ENCODE results near the gene GAL. TPM values are rescaled to one million over a fixed set of nuclear protein-coding genes. Genes with fewer than 3 reads are reported as not detected.
"Not testable (repeated sequence)": the region's sequence is repeated elsewhere in the genome, so short reads cannot be mapped to it uniquely, and the experiment has no call there.

The GAL gene
- 1 to 10 TPM; 1.2 to 3.7 TPM for total RNA-seq
- polyA plus RNA-seq (ENCODE audit: insufficient read length in 2 of 2), result 1 to 10 TPM; 8.0 to 9.1 TPM
- long read RNA-seq, donor 1, transcript GAL-201 (6 exons, 818 nt), result major isoform, 7 of 7 reads
- long read RNA-seq, donor 1, partial matches to known transcripts, result 0 of 7 reads
- long read RNA-seq, donor 1, other reads (novel, unspliced or antisense), result 0 of 7 reads
- long read RNA-seq, donor 2, partial matches to known transcripts, result 0 of 3 reads
- long read RNA-seq, donor 2, other reads (novel, unspliced or antisense), result 0 of 3 reads
- long read RNA-seq, donor 3, partial matches to known transcripts, result 0 of 4 reads
- long read RNA-seq, donor 3, other reads (novel, unspliced or antisense), result 0 of 4 reads
- long read RNA-seq, donor 4, result 0 reads

DNA sequence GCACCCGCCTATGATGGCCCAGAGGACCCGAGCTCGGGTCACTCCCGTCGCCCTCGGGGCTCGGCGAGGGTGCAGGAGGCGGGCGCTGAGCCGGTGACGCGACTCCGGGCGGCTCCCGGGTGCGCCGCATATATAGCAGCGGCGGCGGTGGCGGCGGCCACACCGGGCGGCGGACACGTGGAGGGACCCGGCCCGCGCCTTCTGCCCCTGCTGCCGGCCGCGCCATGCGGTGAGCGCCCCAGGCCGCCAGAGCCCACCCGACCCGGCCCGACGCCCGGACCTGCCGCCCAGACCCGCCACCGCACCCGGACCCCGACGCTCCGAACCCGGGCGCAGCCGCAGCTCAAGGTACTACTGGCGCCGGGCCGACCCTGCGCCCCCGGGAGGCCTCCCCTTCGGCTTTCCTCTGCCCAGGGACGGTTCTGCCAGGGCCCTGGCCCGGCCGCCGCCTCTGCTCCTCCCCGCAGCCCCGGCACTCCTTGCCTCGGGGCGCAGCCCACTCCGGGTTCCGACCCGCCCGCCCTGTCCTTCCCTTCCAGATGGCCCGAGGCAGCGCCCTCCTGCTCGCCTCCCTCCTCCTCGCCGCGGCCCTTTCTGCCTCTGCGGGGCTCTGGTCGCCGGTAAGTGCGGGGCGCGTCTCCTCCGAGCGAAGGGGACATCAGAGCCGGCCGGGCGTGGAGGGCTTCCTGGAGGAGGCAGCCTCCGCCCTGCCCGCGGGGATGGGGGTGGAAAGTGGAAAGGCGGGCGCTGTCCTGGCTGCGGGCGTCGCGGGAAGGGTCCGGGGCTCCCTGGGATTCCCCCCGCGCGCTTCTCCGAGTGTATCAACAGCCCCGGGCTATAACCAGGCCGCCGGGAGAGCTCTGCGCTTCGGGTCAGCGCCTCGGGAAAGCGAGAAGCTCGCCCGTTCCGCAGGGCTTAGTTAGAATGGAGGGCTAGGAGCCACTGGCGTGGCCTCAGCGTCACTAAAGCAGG lies at the start of gene GAL:
Gene GAL (plus strand): TSS at position 160 of the 972 bp plus-strand sequence. CDS start 380 bp downstream, at position 540.
- Histone ChIP-seq H3K4me3 (ENCODE audit: low read depth, low read length) (no peak within 1 kb of the TSS), H3K27ac (ENCODE audit: low read depth, low read length) (no peak within 1 kb of the TSS), H3K27me3 (ENCODE audit: control insufficient read depth, insufficient read depth, low read length) (peaks cover 50% of the 10 kb centered on the region), H3K36me3 (ENCODE audit: control insufficient read depth, insufficient read depth, low read length) (peaks cover 3% of the 10 kb centered on the region), H3K9me3 (ENCODE audit: control insufficient read depth, insufficient read depth, low read length) (no peaks in the 10 kb centered on the region), H3K4me1 (ENCODE audit: control insufficient read depth, insufficient read depth, low read length) (peaks cover 14% of the 10 kb centered on the region)
- WGBS (ENCODE audit: insufficient coverage), result 1% methylated on average over 105 of the region's 113 CpGs
- DNase-seq (ENCODE audit: low read depth in 4 of 6, low spot score in 6 of 6), result no peak

GRCh38 chr11:68634606-68635005 lies 49.7 kb upstream of the GAL start:
- H3K27ac ChIP-seq (ENCODE audit: low read depth, low read length); H3K4me3 ChIP-seq (ENCODE audit: low read depth, low read length); H3K9me3 ChIP-seq (ENCODE audit: control insufficient read depth, insufficient read depth, low read length); H3K27me3 ChIP-seq (ENCODE audit: control insufficient read depth, insufficient read depth, low read length); H3K4me1 ChIP-seq (ENCODE audit: control insufficient read depth, insufficient read depth, low read length); H3K36me3 ChIP-seq (ENCODE audit: control insufficient read depth, insufficient read depth, low read length); DNase-seq (ENCODE audit: low read depth in 4 of 6, low spot score in 6 of 6): not testable (repeated sequence)
- WGBS (ENCODE audit: insufficient coverage), result 86% methylated on average over 7 of the region's 7 CpGs

- WGBS (ENCODE audit: insufficient coverage), result 96% methylated on average over 2 of the region's 7 CpGs
- H3K9me3 ChIP-seq (ENCODE audit: control insufficient read depth, insufficient read depth, low read length); H3K27ac ChIP-seq (ENCODE audit: low read depth, low read length); H3K4me3 ChIP-seq (ENCODE audit: low read depth, low read length); H3K27me3 ChIP-seq (ENCODE audit: control insufficient read depth, insufficient read depth, low read length); DNase-seq (ENCODE audit: low read depth in 4 of 6, low spot score in 6 of 6); H3K4me1 ChIP-seq (ENCODE audit: control insufficient read depth, insufficient read depth, low read length); H3K36me3 ChIP-seq (ENCODE audit: control insufficient read depth, insufficient read depth, low read length): not testable (repeated sequence)
These were observed 49.2 kb upstream of the GAL start for GRCh38 chr11:68635172-68635571.

DNA sequence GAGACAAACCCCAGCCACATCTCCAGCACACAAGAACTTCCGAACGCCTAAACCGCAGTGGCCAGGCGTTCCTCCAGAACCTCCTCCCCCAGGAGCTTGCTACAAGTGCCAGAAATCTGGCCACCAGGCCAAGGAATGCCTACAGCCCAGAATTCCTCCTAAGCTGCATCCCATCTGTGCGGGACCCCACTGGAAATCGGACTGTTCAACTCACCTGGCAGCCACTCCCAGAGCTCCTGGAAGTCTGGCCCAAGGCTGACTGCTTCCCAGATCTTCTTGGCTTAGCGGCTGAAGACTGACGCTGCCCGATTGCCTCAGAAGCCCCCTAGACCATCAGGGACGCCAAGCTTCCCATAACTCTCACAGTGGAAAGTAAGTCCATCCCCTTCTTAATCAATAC lies 48.5 kb upstream of the GAL start:
- H3K27me3 ChIP-seq (ENCODE audit: control insufficient read depth, insufficient read depth, low read length); H3K27ac ChIP-seq (ENCODE audit: low read depth, low read length); H3K4me1 ChIP-seq (ENCODE audit: control insufficient read depth, insufficient read depth, low read length); H3K4me3 ChIP-seq (ENCODE audit: low read depth, low read length); H3K9me3 ChIP-seq (ENCODE audit: control insufficient read depth, insufficient read depth, low read length); H3K36me3 ChIP-seq (ENCODE audit: control insufficient read depth, insufficient read depth, low read length); DNase-seq (ENCODE audit: low read depth in 4 of 6, low spot score in 6 of 6): not testable (repeated sequence)
- 89% methylated on average over 6 of the region's 10 CpGs for WGBS (ENCODE audit: insufficient coverage)

DNA sequence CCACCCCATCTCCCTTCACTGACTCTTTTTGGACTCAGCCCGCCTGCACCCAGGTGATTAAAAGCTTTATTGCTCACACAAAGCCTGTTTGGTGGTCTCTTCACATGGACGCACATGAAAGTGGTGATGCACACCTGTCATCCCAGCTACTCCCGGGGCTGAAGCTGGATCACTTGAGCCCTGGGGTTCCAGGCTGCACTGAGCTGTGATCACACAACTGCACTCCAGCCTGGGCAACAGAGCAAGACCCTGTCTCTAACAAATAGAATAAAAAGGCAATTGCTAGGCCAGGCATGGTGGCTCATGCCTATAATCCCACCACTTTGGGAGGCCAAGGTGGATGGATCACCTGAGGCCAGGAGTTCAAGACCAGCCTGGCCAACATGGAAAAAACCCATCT lies 45.0 kb upstream of the GAL start:
- H3K36me3 ChIP-seq (ENCODE audit: control insufficient read depth, insufficient read depth, low read length); H3K4me3 ChIP-seq (ENCODE audit: low read depth, low read length); H3K27me3 ChIP-seq (ENCODE audit: control insufficient read depth, insufficient read depth, low read length); H3K4me1 ChIP-seq (ENCODE audit: control insufficient read depth, insufficient read depth, low read length); DNase-seq (ENCODE audit: low read depth in 4 of 6, low spot score in 6 of 6); H3K27ac ChIP-seq (ENCODE audit: low read depth, low read length); H3K9me3 ChIP-seq (ENCODE audit: control insufficient read depth, insufficient read depth, low read length): not testable (repeated sequence)
- WGBS (ENCODE audit: insufficient coverage), result 74% methylated on average over 3 of the region's 3 CpGs

- H3K36me3 ChIP-seq (ENCODE audit: control insufficient read depth, insufficient read depth, low read length), result no peaks in the 10 kb centered on the region
- peaks cover 2% of the 10 kb centered on the region for H3K9me3 ChIP-seq (ENCODE audit: control insufficient read depth, insufficient read depth, low read length)
- H3K4me3 ChIP-seq (ENCODE audit: low read depth, low read length), result no peak overlapping the region
- no peaks in the 10 kb centered on the region for H3K27me3 ChIP-seq (ENCODE audit: control insufficient read depth, insufficient read depth, low read length)
- H3K4me1 ChIP-seq (ENCODE audit: control insufficient read depth, insufficient read depth, low read length), result peaks cover 4% of the 10 kb centered on the region
- whole genome bisulfite sequencing (ENCODE audit: insufficient coverage), result 89% methylated on average over 15 of the region's 15 CpGs
- no peak for DNase-seq (ENCODE audit: low read depth in 4 of 6, low spot score in 6 of 6)
- no peak overlapping the region for H3K27ac ChIP-seq (ENCODE audit: low read depth, low read length)
These were observed 42.5 kb upstream of the GAL start for GRCh38 chr11:68641880-68642279.

DNA sequence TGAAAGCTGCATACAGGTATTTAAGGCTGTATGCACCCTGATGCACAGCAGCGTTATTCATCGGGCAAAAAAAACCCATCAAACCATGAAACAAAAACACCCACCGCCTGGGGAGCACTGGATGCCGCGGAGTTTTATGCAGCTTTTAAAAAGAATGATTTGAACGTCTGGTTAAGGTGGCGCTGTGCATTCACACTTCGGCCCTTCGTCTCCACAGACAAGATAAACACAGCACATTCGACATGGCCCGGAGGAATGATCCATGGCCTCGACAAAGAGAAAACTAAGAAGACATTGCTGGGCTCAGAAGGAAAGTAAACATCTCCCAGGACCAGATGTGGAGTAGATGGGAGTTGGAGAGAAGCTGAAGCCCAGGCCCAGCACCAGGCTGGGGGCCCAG lies 40.8 kb upstream of the GAL start:
- peak in 2 of 6 donors; percentile 55 to 77 for DNase-seq (ENCODE audit: low read depth in 4 of 6, low spot score in 6 of 6)
- Histone ChIP-seq H3K9me3 (ENCODE audit: control insufficient read depth, insufficient read depth, low read length) (peaks cover 2% of the 10 kb centered on the region), H3K4me3 (ENCODE audit: low read depth, low read length) (no peak overlapping the region), H3K27me3 (ENCODE audit: control insufficient read depth, insufficient read depth, low read length) (no peaks in the 10 kb centered on the region), H3K27ac (ENCODE audit: low read depth, low read length) (no peak overlapping the region), H3K4me1 (ENCODE audit: control insufficient read depth, insufficient read depth, low read length) (peaks cover 4% of the 10 kb centered on the region), H3K36me3 (ENCODE audit: control insufficient read depth, insufficient read depth, low read length) (no peaks in the 10 kb centered on the region)
- 20% methylated on average over 2 of the region's 12 CpGs for WGBS (ENCODE audit: insufficient coverage)

DNA sequence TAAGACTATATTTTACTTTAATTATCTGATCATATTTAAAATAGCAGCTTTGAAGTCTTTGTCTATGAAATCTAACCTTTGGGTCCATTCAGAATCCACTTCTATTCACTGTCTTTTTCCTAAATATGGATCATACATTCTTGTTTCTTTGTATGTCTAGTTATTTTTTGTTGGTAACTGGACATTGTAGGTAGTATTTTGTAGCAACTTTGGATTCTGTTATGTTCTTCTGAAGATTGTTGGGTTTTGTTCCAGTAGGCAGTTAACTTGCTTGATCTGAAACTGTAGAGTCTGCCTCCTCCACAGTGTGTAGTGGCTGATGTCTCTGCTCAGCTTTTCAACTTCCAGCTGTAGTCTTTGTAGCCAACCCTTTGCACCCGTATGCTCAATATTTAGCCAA lies 37.5 kb upstream of the GAL start:
- Histone ChIP-seq H3K36me3 (ENCODE audit: control insufficient read depth, insufficient read depth, low read length) (peaks cover 2% of the 10 kb centered on the region), H3K27me3 (ENCODE audit: control insufficient read depth, insufficient read depth, low read length) (peaks cover 3% of the 10 kb centered on the region), H3K27ac (ENCODE audit: low read depth, low read length) (no peak overlapping the region), H3K4me3 (ENCODE audit: low read depth, low read length) (no peak overlapping the region), H3K4me1 (ENCODE audit: control insufficient read depth, insufficient read depth, low read length) (peaks cover 9% of the 10 kb centered on the region), H3K9me3 (ENCODE audit: control insufficient read depth, insufficient read depth, low read length) (peaks cover 2% of the 10 kb centered on the region)
- WGBS (ENCODE audit: insufficient coverage), result 100% methylated on average over 1 of the region's 1 CpG
- no peak for DNase-seq (ENCODE audit: low read depth in 4 of 6, low spot score in 6 of 6)

DNA sequence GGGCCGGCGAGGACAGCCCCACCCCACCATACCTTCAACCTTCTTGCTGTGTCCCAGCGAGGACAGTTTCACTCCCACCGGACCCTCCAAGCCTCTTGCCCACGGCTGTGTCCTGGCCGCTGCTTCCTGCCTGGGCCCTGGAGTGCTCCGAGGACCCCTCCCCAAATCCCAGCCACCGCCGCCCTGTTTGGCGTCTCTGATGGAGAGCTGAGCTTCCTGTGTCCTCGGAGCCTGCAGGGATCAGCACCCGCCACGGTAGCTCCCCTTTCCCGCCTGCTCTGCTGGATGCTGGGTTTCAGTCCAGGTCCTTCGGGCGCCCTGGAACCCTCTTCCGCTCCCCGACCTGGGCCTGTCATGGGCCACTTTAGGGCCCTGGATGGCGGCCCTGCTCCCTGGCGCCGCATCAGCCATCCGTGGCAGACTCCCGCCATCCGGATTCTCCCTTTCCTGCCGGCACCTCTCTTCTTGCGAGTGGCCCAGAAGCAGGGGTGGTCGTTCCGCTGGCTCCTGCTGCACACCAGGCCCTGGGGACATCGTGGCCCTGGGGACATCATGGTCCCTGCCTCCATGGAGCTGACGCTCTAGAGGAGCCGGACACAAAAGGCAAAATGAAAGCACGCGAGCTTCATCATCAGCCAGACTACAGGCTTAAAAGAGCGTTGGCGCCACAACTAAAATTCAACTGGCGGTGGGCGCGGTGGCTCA lies 34.3 kb upstream of the GAL start:
- Histone ChIP-seq H3K27ac (ENCODE audit: low read depth, low read length) (no peak overlapping the region), H3K36me3 (ENCODE audit: control insufficient read depth, insufficient read depth, low read length) (peaks cover 2% of the 10 kb centered on the region), H3K27me3 (ENCODE audit: control insufficient read depth, insufficient read depth, low read length) (peaks cover 3% of the 10 kb centered on the region), H3K4me1 (ENCODE audit: control insufficient read depth, insufficient read depth, low read length) (peaks cover 8% of the 10 kb centered on the region), H3K9me3 (ENCODE audit: control insufficient read depth, insufficient read depth, low read length) (peaks cover 2% of the 10 kb centered on the region), H3K4me3 (ENCODE audit: low read depth, low read length) (no peak overlapping the region)
- DNase-seq (ENCODE audit: low read depth in 4 of 6, low spot score in 6 of 6), result no peak
- WGBS (ENCODE audit: insufficient coverage), result 62% methylated on average over 34 of the region's 38 CpGs
